Neural progenitor cell (in vitro differentiated cells): ENCODE measurements around the gene PTH2R. TPM values are rescaled to one million over a fixed set of nuclear protein-coding genes. Genes with fewer than 3 reads are reported as not detected.
"Not testable (repeated sequence)": the region's sequence is repeated elsewhere in the genome, so short reads cannot be mapped to it uniquely, and the experiment has no call there.

Experiments
- DNase-seq: peaks from one replicate; pipeline ENCODE4 v3.0.0-alpha.2; 2016; ENCODE audit warnings: low spot score
- H2AFZ ChIP-seq: fragments of 200-600 bp; sonication (generic); replicated peaks from 2 replicates; pipeline ENCODE4 v1.6.1; 2016; ENCODE audit warnings: antibody characterized with exemption
- H3F3A ChIP-seq: fragments of 200-600 bp; sonication (generic); 2 replicates; pipeline ENCODE4 v1.6.1; 2016; ENCODE audit warnings: antibody characterized with exemption, low read depth
- H3K27ac ChIP-seq: fragments of 200-600 bp; sonication (generic); 2 replicates; pipeline ENCODE4 v1.5.1; 2016; ENCODE audit warnings: mild to moderate bottlenecking
- H3K27me3 ChIP-seq: fragments of 200-600 bp; sonication (generic); 2 replicates; pipeline ENCODE4 v1.6.1; 2016; ENCODE audit warnings: mild to moderate bottlenecking, moderate library complexity
- H3K36me3 ChIP-seq: fragments of 200-600 bp; sonication (generic); 2 replicates; pipeline ENCODE4 v1.5.1; 2016
- H3K4me1 ChIP-seq: fragments of 200-600 bp; sonication (generic); 2 replicates; pipeline ENCODE4 v1.6.1; 2016; ENCODE audit warnings: mixed run types
- H3K4me2 ChIP-seq: fragments of 200-600 bp; sonication (generic); 2 replicates; pipeline ENCODE4 v1.6.1; 2016
- H3K4me3 ChIP-seq: fragments of 200-600 bp; sonication (generic); 2 replicates; pipeline ENCODE4 v1.5.1; 2016
- H3K79me2 ChIP-seq: fragments of 200-600 bp; sonication (generic); 2 replicates; pipeline ENCODE4 v1.6.1; 2016; ENCODE audit warnings: low read depth
- H3K9ac ChIP-seq: fragments of 200-600 bp; sonication (generic); 2 replicates; pipeline ENCODE4 v1.6.1; 2016
- H3K9me3 ChIP-seq: fragments of 200-600 bp; sonication (generic); 2 replicates; pipeline ENCODE4 v1.5.1; 2016; ENCODE audit warnings: low read depth
- H4K20me1 ChIP-seq: fragments of 200-600 bp; sonication (generic); 2 replicates; pipeline ENCODE4 v1.6.1; 2016; ENCODE audit warnings: low read depth
- H3K27ac Mint-ChIP-seq: 3 replicates; pipeline ENCODE4 v1.8.0; 2021; ENCODE audit warnings: mixed read lengths
- H3K27me3 Mint-ChIP-seq: 2 replicates; pipeline ENCODE4 v1.8.0; 2022; ENCODE audit warnings: low read depth, mild to moderate bottlenecking, inconsistent platforms, moderate library complexity, mixed read lengths; ENCODE audit not compliant: insufficient read depth
- H3K36me3 Mint-ChIP-seq: 3 replicates; pipeline ENCODE4 v1.8.0; 2021; ENCODE audit warnings: mixed read lengths
- H3K4me1 Mint-ChIP-seq: 3 replicates; pipeline ENCODE4 v1.8.0; 2021; ENCODE audit warnings: mixed read lengths
- H3K4me3 Mint-ChIP-seq: 3 replicates; pipeline ENCODE4 v1.8.0; 2021; ENCODE audit warnings: mild to moderate bottlenecking, moderate library complexity, mixed read lengths
- H3K9me3 Mint-ChIP-seq: 3 replicates; pipeline ENCODE4 v1.8.0; 2020; ENCODE audit warnings: mixed read lengths
- CTCF ChIP-seq: fragments of 200-600 bp; sonication (generic); IDR thresholded peaks from 2 replicates; pipeline ENCODE4 v1.5.1; 2017; ENCODE audit warnings: antibody characterized with exemption, mild to moderate bottlenecking
- EZH2 ChIP-seq: fragments of 200-600 bp; sonication (generic); IDR thresholded peaks from 2 replicates; pipeline ENCODE4 v1.6.1; 2017; ENCODE audit warnings: antibody characterized with exemption, mild to moderate bottlenecking, moderate library complexity
- EZH2phosphoT487 ChIP-seq: fragments of 200-600 bp; sonication (generic); IDR thresholded peaks from 2 replicates; pipeline ENCODE4 v1.6.1; 2017; ENCODE audit warnings: antibody characterized with exemption
- total RNA-seq: library from RNA; depleted of rRNA; stranded (reverse); fragments of >200 nt; gene quantifications from 2 replicates; pipeline ENCODE4 v1.2.3, GENCODE V29; 2015; ENCODE audit warnings: low replicate concordance

PTH2R gene
- total RNA-seq, 1 donor from 2014 or later = not detected

- no peaks in the 10 kb centered on the region for H3F3A ChIP-seq
- H2AFZ ChIP-seq = no peak overlapping the region
- H3K4me2 ChIP-seq = no peak overlapping the region
- H3K9me3 Mint-ChIP-seq = peaks cover 12% of the 10 kb centered on the region
- H3K27ac Mint-ChIP-seq = no peak overlapping the region
- TF ChIP-seq EZH2 (no peak), EZH2phosphoT487 (no peak), CTCF (no peak)
- DNase-seq = no peak
- no peak overlapping the region for H3K9ac ChIP-seq
- H3K4me1 Mint-ChIP-seq = peaks cover 2% of the 10 kb centered on the region
- H3K4me3 Mint-ChIP-seq = no peak overlapping the region
- no peaks in the 10 kb centered on the region for H3K36me3 Mint-ChIP-seq
- no peaks in the 10 kb centered on the region for H3K36me3 ChIP-seq
- H3K27me3 Mint-ChIP-seq = peaks cover 5% of the 10 kb centered on the region
- no peaks in the 10 kb centered on the region for H3K27me3 ChIP-seq
- no peaks in the 10 kb centered on the region for H4K20me1 ChIP-seq
- H3K27ac ChIP-seq = no peak overlapping the region
- no peaks in the 10 kb centered on the region for H3K9me3 ChIP-seq
- H3K79me2 ChIP-seq = no peaks in the 10 kb centered on the region
- H3K4me1 ChIP-seq = no peaks in the 10 kb centered on the region
- H3K4me3 ChIP-seq = no peak overlapping the region
Observed at GRCh38 chr2:208389940-208390339, 16.7 kb upstream of the PTH2R start.

- Mint-ChIP-seq H3K9me3 (peaks cover 25% of the 10 kb centered on the region), H3K27me3 (peaks cover 5% of the 10 kb centered on the region), H3K27ac (no peak overlapping the region), H3K4me3 (no peak overlapping the region), H3K4me1 (no peaks in the 10 kb centered on the region), H3K36me3 (no peaks in the 10 kb centered on the region)
- Histone ChIP-seq H3K9me3 (no peaks in the 10 kb centered on the region), H4K20me1 (no peaks in the 10 kb centered on the region), H3K27me3 (no peaks in the 10 kb centered on the region), H3K4me1 (no peaks in the 10 kb centered on the region), H3K36me3 (no peaks in the 10 kb centered on the region), H2AFZ (no peak overlapping the region), H3F3A (no peaks in the 10 kb centered on the region), H3K79me2 (no peaks in the 10 kb centered on the region), H3K4me3 (no peak overlapping the region), H3K9ac (no peak overlapping the region), H3K4me2 (no peak overlapping the region), H3K27ac (no peak overlapping the region)
- TF ChIP-seq EZH2 (no peak), EZH2phosphoT487 (no peak), CTCF (peak; percentile 6)
- DNase-seq = no peak
Observed at GRCh38 chr2:208392300-208392699, 14.3 kb upstream of the PTH2R start.

GRCh38 chr2:208396796-208397195 is 9.8 kb upstream of the PTH2R start:
- H3K36me3 Mint-ChIP-seq, H2AFZ ChIP-seq, H3K27me3 ChIP-seq, H3K4me2 ChIP-seq, H3K9ac ChIP-seq, H3K27ac ChIP-seq, H3K27me3 Mint-ChIP-seq, H3F3A ChIP-seq, H4K20me1 ChIP-seq, H3K4me3 ChIP-seq, H3K27ac Mint-ChIP-seq, H3K36me3 ChIP-seq, H3K4me3 Mint-ChIP-seq, H3K9me3 ChIP-seq, H3K4me1 Mint-ChIP-seq, H3K4me1 ChIP-seq, H3K79me2 ChIP-seq, DNase-seq: not testable (repeated sequence)
- peaks cover 25% of the 10 kb centered on the region for H3K9me3 Mint-ChIP-seq

GRCh38 chr2:208399201-208399600 is 7.4 kb upstream of the PTH2R start:
- H4K20me1 ChIP-seq = no peaks in the 10 kb centered on the region
- Mint-ChIP-seq H3K9me3 (peaks cover 16% of the 10 kb centered on the region), H3K4me1 (no peaks in the 10 kb centered on the region), H3K36me3 (no peaks in the 10 kb centered on the region), H3K4me3 (no peak overlapping the region), H3K27ac (no peak overlapping the region), H3K27me3 (peaks cover 4% of the 10 kb centered on the region)
- H3K36me3 ChIP-seq = no peaks in the 10 kb centered on the region
- H3K27ac ChIP-seq = no peak overlapping the region
- H3F3A ChIP-seq = no peaks in the 10 kb centered on the region
- H2AFZ ChIP-seq = no peak overlapping the region
- no peak for TF ChIP-seq CTCF
- no peak for TF ChIP-seq EZH2
- TF ChIP-seq EZH2phosphoT487 = no peak
- no peak overlapping the region for H3K4me2 ChIP-seq
- H3K9ac ChIP-seq = no peak overlapping the region
- H3K27me3 ChIP-seq = no peaks in the 10 kb centered on the region
- H3K4me3 ChIP-seq = no peak overlapping the region
- H3K9me3 ChIP-seq = no peaks in the 10 kb centered on the region
- DNase-seq = no peak
- H3K79me2 ChIP-seq = no peaks in the 10 kb centered on the region
- no peaks in the 10 kb centered on the region for H3K4me1 ChIP-seq
